GM13976 (cell line): Measurements from ENCODE around the gene GLCCI1.

Experiments used
- DNase-seq: peaks from one replicate; pipeline ENCODE4 v3.0.0; 2012; ENCODE audit warnings: low spot score
- in situ Hi-C: fragments of 300-500 bp; cut with MboI; formaldehyde crosslinking; loops from one replicate; pipeline ENCODE4 v1.12.0; 2022; ENCODE audit warnings: low sequenced_read_pairs, mixed read lengths, inconsistent platforms; ENCODE audit not compliant: unreplicated experiment
- TF ChIP-seq, protein P1 (sequence below): IDR thresholded peaks from 2 replicates; pipeline ENCODE4 v1.5.1; 2012; ENCODE audit warnings: borderline replicate concordance, mild to moderate bottlenecking; ENCODE audit not compliant: insufficient read depth; ENCODE audit errors: extremely low read depth, missing control alignments, control extremely low read depth

GLCCI1 gene

DNA sequence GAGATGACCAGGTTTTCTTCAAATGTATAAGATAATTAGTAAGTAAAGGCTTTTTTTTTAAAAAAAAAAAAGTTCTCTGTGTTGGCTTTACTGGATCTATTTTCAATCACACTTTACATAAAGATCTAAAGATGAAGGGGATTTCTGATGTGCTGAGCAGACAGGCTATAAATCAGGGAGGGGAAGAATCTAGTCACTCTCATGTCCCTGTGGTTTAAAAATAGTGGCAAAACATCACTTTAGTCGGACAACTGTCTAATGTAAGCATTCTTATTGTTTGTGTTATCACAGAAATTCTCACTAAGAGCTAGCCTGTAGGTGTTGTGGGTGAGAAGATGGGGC is 160.7 kb downstream of the GLCCI1 start:
- in situ Hi-C loops, result loop anchor here (10.0 kb wide), 1 partner anchor 154 kb away; no protein-coding TSS in a partner anchor
- TF ChIP-seq, protein P1, sequence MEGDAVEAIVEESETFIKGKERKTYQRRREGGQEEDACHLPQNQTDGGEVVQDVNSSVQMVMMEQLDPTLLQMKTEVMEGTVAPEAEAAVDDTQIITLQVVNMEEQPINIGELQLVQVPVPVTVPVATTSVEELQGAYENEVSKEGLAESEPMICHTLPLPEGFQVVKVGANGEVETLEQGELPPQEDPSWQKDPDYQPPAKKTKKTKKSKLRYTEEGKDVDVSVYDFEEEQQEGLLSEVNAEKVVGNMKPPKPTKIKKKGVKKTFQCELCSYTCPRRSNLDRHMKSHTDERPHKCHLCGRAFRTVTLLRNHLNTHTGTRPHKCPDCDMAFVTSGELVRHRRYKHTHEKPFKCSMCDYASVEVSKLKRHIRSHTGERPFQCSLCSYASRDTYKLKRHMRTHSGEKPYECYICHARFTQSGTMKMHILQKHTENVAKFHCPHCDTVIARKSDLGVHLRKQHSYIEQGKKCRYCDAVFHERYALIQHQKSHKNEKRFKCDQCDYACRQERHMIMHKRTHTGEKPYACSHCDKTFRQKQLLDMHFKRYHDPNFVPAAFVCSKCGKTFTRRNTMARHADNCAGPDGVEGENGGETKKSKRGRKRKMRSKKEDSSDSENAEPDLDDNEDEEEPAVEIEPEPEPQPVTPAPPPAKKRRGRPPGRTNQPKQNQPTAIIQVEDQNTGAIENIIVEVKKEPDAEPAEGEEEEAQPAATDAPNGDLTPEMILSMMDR, result no peak

DNA sequence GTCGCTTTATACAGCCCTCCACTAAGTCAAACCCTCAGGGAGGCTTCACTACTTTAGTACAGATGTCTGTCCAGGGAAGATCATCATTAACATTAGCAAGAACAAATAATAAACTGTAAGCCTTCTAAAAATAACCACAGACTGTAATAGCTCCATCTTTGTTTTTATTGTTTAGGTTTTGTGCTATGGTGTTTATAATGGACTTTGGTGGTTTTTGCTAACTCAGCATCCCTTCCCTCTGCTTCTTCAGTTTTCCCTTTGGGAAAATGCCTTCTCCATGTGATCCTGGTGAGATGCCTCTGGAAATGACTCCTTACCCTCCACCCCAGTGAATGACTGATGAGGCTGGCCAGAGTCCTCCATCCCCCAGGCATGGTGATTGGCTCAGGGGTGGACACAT is 162.1 kb downstream of the GLCCI1 start:
- TF ChIP-seq, protein P1, result no peak
- no peak for DNase-seq
- in situ Hi-C loops, result no loop called here

More for the DNA sequence above, 160.7 kb downstream of the GLCCI1 start:
- DNase-seq, result no peak

DNA sequence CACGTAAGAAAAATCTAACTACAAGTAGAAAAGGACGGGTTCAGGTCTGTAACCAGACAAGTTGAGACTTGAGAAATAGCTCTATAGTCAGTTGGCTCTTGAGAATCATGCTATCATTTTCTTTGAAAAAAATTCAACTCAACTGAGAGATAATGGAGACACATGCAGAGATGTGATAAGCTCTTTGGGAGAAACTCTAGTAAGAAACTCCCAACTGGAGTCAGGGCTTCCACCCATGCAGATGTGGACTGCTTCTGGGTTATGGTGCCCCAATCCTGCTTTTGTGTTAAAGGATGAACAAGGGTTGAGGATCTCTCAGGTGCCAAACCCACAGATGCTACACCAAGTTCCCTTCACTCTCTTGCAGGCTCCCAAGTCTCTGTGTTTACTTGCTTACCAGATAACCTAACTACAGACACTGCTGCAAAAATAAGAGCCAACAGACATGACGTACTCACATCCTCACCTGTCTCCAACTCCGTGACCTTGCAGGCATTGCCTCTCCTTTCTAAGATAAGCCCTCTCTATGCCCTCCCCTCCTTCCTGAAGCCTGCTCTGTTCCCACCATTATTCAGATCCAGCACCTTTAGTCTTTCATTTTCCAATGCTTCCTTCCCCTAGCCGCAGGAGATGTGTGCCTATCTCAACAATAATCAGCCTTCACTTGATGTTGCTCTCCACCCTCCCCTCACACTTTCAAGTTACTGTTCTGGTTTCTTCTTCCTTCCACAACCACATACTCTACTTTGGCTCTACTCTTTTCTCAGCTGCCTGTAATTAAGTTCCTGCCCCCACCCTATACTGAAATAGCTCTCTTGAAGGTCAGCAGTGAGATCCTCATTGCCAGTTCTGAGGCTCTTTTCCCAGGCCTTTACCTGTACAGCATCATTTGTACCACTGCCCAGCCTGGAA is 163.4 kb downstream of the GLCCI1 start:
- TF ChIP-seq, protein P1, result no peak
- in situ Hi-C loops, result no loop called here
- DNase-seq, result no peak

GRCh38 chr7:8133188-8133848 is 164.7 kb downstream of the GLCCI1 start:
- no peak for DNase-seq
- TF ChIP-seq, protein P1, result no peak
- in situ Hi-C loops, result no loop called here

- in situ Hi-C loops, result no loop called here
- TF ChIP-seq, protein P1, result no peak
- peak; percentile 48 for DNase-seq
Observed at GRCh38 chr7:8134089-8134733, 165.6 kb downstream of the GLCCI1 start.

GRCh38 chr7:8135417-8135816 is 166.8 kb downstream of the GLCCI1 start:
- TF ChIP-seq, protein P1, result no peak
- no peak for DNase-seq
- in situ Hi-C loops, result no loop called here
